Retinal pigment epithelial cell (primary cell): ENCODE results near the gene VPS33B.
"Not testable (repeated sequence)": the region's sequence is repeated elsewhere in the genome, so short reads cannot be mapped to it uniquely, and the experiment has no call there.

Experiments used
- DNase-seq: peaks from one replicate; pipeline ENCODE4 v3.0.0-alpha.2; 2010; ENCODE audit warnings: low read depth
- H3K4me3 ChIP-seq: 2 replicates; pipeline ENCODE4 v1.5.1; 2011; ENCODE audit warnings: mild to moderate bottlenecking, low read length, control low read depth, moderate library complexity
- TF ChIP-seq, protein P1 (sequence below): conservative IDR thresholded peaks from 2 replicates; pipeline ENCODE4 v1.5.1; 2011; ENCODE audit warnings: low read depth, low read length, control low read depth, inconsistent platforms

Gene VPS33B

GRCh38 chr15:91047545-91048199 is 25.3 kb upstream of the VPS33B start:
- DNase-seq, result no peak
- TF ChIP-seq, protein P1, sequence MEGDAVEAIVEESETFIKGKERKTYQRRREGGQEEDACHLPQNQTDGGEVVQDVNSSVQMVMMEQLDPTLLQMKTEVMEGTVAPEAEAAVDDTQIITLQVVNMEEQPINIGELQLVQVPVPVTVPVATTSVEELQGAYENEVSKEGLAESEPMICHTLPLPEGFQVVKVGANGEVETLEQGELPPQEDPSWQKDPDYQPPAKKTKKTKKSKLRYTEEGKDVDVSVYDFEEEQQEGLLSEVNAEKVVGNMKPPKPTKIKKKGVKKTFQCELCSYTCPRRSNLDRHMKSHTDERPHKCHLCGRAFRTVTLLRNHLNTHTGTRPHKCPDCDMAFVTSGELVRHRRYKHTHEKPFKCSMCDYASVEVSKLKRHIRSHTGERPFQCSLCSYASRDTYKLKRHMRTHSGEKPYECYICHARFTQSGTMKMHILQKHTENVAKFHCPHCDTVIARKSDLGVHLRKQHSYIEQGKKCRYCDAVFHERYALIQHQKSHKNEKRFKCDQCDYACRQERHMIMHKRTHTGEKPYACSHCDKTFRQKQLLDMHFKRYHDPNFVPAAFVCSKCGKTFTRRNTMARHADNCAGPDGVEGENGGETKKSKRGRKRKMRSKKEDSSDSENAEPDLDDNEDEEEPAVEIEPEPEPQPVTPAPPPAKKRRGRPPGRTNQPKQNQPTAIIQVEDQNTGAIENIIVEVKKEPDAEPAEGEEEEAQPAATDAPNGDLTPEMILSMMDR, result no peak

DNA sequence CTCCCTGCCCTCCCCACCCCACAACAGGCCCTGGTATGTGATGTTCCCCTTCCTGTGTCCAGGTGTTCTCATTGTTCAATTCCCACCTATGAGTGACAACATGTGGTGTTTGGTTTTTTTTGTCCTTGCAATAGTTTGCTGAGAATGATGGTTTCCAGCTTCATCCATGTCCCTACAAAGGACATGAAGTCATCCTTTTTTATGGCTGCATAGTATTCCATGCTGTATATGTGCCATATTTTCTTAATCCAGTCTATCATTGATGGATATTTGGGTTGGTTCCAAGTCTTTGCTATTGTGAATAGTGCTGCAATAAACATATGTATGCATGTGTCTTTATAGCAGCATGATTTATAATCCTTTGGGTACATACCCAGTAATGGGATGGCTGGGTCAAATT is 23.7 kb upstream of the VPS33B start:
- not testable (repeated sequence) for DNase-seq, H3K4me3 ChIP-seq

More at GRCh38 chr15:91047545-91048199, 25.3 kb upstream of the VPS33B start:
- no peak overlapping the region for H3K4me3 ChIP-seq

DNA sequence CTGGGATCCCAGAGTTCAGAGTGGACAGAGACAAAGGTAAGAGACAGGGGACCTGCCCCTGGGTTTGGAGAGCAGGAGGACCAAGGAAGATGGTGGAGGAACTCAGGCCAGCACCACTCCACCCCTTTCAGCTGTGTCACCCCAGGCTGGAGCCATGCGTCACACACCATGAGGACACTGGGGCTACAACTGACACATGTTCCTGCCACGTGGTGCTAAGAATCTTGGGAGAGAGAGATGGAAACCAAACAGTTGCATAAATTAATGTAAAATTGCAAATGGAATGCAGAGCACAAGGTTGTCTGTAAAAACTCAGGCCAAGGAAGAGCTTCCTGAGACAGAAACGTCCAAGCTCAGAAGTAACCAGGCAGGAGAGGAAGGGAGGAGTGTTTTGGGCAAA is 22.7 kb upstream of the VPS33B start:
- TF ChIP-seq, protein P1, result no peak
- H3K4me3 ChIP-seq, result no peak overlapping the region
- DNase-seq, result no peak

GRCh38 chr15:91043202-91043874 is 20.9 kb upstream of the VPS33B start:
- DNase-seq, result no peak
- TF ChIP-seq, protein P1, result no peak
- no peak overlapping the region for H3K4me3 ChIP-seq

DNA sequence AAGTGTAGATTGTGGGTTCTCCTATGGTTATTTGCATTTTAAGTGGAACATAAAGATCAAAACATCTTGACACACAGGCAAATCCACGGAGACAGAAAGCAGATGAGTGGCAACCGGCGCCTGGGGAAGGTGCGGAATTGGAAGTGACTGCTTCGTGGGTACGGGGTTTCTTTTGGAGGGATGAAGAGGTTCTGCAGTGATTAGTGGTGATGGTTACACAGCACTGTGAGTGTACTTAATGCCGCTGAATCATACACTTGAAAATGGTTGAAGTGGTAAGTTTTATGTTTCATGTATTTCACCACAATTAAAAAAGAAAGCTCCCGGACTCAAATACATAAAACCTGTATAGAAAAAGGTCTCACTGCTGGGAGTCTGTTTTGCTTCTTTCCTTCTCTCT is 18.5 kb upstream of the VPS33B start:
- DNase-seq, result no peak
- TF ChIP-seq, protein P1, result no peak
- H3K4me3 ChIP-seq, result no peak overlapping the region

GRCh38 chr15:91039996-91040395 is 17.6 kb upstream of the VPS33B start:
- TF ChIP-seq, protein P1, result no peak
- DNase-seq, result no peak
- no peak overlapping the region for H3K4me3 ChIP-seq

DNA sequence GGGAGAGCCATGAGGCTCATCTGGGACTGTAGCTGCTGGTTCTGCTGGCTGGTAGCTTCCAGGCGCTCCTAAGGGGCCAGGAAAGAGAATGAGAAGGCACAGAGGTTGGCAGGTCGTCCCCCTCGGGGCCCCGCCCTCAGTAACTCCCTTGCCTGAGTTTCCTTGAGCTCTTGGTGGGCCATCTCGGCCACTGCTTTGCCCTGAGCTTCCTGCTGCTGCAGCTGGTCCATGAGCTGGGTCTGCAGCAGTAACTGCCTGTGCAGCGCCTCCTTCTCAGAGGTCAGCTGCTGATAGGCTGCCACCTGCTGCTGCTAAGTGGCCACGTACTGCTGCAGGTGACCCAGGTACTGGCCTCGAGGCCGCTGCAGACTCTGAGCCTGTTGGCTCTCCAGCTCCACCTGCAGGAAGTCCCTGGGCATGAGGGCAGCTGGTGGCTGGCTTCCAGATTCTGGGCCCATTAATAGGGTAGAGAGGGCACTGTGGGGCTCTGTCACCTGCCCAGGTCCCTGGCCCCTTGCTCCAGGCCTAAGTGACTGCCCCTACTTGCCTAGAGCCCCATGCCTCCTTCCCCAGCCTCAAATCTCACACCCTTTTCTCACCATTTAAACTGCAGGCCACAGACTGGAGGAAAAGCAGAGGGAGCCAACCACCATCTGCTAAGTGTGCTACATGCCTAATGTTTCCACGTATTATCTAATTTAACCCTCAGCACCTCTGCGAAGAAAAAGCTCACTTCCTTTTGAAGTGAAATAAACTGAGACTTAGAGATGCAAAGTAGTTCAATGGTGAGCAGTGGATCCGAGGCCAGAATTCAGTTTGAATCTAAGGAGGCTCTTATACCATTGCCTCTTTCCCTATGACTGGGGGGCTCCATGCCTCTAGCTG is 10.8 kb upstream of the VPS33B start:
- TF ChIP-seq, protein P1, result peak; percentile 83
- H3K4me3 ChIP-seq, result no peak overlapping the region
- DNase-seq, result no peak
